Type B pancreatic cell (in vitro differentiated cells): Measurements from ENCODE around the gene FBXO36. TPM values are rescaled to one million over a fixed set of nuclear protein-coding genes. Genes with fewer than 3 reads are reported as not detected.

ENCODE experiments used
- DNase-seq: peaks from one replicate; pipeline ENCODE4 v3.0.0; 2021; ENCODE audit warnings: mixed read lengths; ENCODE audit not compliant: unreplicated experiment; ENCODE audit errors: extremely low spot score
- H3K27ac Mint-ChIP-seq: 2 replicates; pipeline ENCODE4 v1.8.0; 2021; ENCODE audit warnings: mild to moderate bottlenecking, mixed read lengths
- H3K27me3 Mint-ChIP-seq: 2 replicates; pipeline ENCODE4 v1.8.0; 2021; ENCODE audit warnings: mixed read lengths
- H3K36me3 Mint-ChIP-seq: 2 replicates; pipeline ENCODE4 v1.8.0; 2021; ENCODE audit warnings: mixed read lengths
- H3K4me1 Mint-ChIP-seq: one replicate; pipeline ENCODE4 v1.8.0; 2021; ENCODE audit warnings: mixed read lengths; ENCODE audit not compliant: unreplicated experiment
- H3K4me3 Mint-ChIP-seq: 2 replicates; pipeline ENCODE4 v1.8.0; 2021; ENCODE audit warnings: mild to moderate bottlenecking, mixed read lengths
- H3K9me3 Mint-ChIP-seq: 2 replicates; pipeline ENCODE4 v1.8.0; 2021; ENCODE audit warnings: mixed read lengths
- CTCF ChIP-seq: fragments of 200-600 bp; sonication (generic); conservative IDR thresholded peaks from 2 replicates; pipeline ENCODE4 v1.5.0; 2021; ENCODE audit warnings: antibody characterized with exemption, mild to moderate bottlenecking
- total RNA-seq: library from RNA; stranded (reverse); gene quantifications from 2 replicates; pipeline ENCODE4 v1.2.1, GENCODE V29; 2021; ENCODE audit warnings: low replicate concordance

Gene FBXO36
- total RNA-seq, 1 donor from 2014 or later: 3.2 TPM

GRCh38 chr2:229925201-229925600 lies 2.9 kb downstream of the FBXO36 start:
- no peak overlapping the region for H3K4me3 Mint-ChIP-seq

DNA sequence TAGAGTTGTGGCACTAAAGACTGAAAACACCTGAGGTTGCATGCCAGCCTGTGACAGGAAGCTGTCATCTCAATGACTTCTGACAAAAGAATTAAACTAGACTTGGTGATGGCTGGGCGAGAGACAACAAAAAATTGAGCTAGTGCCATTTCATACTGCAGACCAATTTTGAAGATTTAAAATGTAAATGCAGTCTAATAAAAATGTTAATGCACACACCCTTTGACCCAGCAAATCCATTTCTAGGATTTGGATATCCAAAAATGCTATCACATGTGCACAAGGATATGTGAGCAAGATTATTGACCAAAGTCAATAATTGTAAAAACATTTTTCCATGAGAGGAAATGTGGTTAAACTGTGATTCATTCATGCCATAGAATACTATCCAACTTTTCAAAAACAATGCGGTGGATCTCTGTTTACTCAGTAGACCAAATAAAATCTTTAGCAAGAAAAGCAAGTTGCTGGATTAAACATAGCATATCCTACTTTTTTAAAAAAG lies 5.6 kb downstream of the FBXO36 start:
- no peaks in the 10 kb centered on the region for H3K27me3 Mint-ChIP-seq
- no peak overlapping the region for H3K27ac Mint-ChIP-seq

More at GRCh38 chr2:229925201-229925600, 2.9 kb downstream of the FBXO36 start:
- Mint-ChIP-seq H3K27me3 (no peaks in the 10 kb centered on the region), H3K36me3 (peaks cover 3% of the 10 kb centered on the region), H3K4me1 (peaks cover 4% of the 10 kb centered on the region), H3K27ac (peak overlapping the region; percentile 13), H3K9me3 (no peaks in the 10 kb centered on the region)
- DNase-seq: no peak
- no peak for TF ChIP-seq CTCF

GRCh38 chr2:229930656-229931055 lies 8.4 kb downstream of the FBXO36 start:
- TF ChIP-seq CTCF: no peak
- Mint-ChIP-seq H3K9me3 (no peaks in the 10 kb centered on the region), H3K36me3 (peaks cover 7% of the 10 kb centered on the region), H3K4me1 (no peaks in the 10 kb centered on the region), H3K4me3 (no peak overlapping the region), H3K27ac (peak overlapping the region; percentile 43), H3K27me3 (no peaks in the 10 kb centered on the region)
- peak; percentile 42 for DNase-seq

More for the DNA sequence above, 5.6 kb downstream of the FBXO36 start:
- H3K4me3 Mint-ChIP-seq: no peak overlapping the region
- no peaks in the 10 kb centered on the region for H3K4me1 Mint-ChIP-seq
- TF ChIP-seq CTCF: no peak
- no peak for DNase-seq
- H3K9me3 Mint-ChIP-seq: no peaks in the 10 kb centered on the region
- peaks cover 3% of the 10 kb centered on the region for H3K36me3 Mint-ChIP-seq

GRCh38 chr2:229931241-229931640 lies 8.9 kb downstream of the FBXO36 start:
- DNase-seq: no peak
- Mint-ChIP-seq H3K27me3 (no peaks in the 10 kb centered on the region), H3K4me3 (no peak overlapping the region), H3K36me3 (peaks cover 10% of the 10 kb centered on the region), H3K9me3 (no peaks in the 10 kb centered on the region), H3K27ac (peak overlapping the region; percentile 27), H3K4me1 (no peaks in the 10 kb centered on the region)
- no peak for TF ChIP-seq CTCF

GRCh38 chr2:229937537-229937936 lies 15.2 kb downstream of the FBXO36 start:
- DNase-seq: no peak
- no peak overlapping the region for H3K4me3 Mint-ChIP-seq
- H3K4me1 Mint-ChIP-seq: no peaks in the 10 kb centered on the region
- no peak overlapping the region for H3K27ac Mint-ChIP-seq
- TF ChIP-seq CTCF: no peak
- no peaks in the 10 kb centered on the region for H3K27me3 Mint-ChIP-seq
- peaks cover 8% of the 10 kb centered on the region for H3K36me3 Mint-ChIP-seq
- H3K9me3 Mint-ChIP-seq: no peaks in the 10 kb centered on the region

DNA sequence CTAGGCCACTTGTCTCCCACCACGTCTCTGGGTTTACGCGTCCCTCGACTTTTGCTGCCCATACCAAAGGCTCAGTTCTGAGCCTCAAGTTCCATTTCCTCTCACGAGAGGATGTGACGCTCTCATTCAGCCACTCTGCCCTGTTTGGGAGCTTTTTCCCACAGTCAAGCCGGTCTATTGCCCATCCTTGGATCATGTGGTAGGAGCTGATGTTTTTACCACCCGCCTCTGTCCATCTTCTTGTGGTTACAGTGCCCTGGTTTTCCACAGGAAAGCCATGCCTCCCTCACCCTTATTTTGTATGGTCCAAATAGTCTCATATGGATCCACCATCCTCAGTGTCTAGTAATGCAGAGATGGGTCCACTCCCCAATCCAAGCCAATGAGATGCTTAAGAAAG lies 20.4 kb downstream of the FBXO36 start:
- Mint-ChIP-seq H3K36me3 (no peaks in the 10 kb centered on the region), H3K4me1 (peaks cover 8% of the 10 kb centered on the region), H3K4me3 (no peak overlapping the region), H3K27ac (no peak overlapping the region), H3K9me3 (no peaks in the 10 kb centered on the region), H3K27me3 (no peaks in the 10 kb centered on the region)
- no peak for TF ChIP-seq CTCF
- DNase-seq: no peak
